Liver (tissue), 3 donors: ENCODE data around the gene MBOAT1.

Experiments
- EGR1 ChIP-seq, 2 donors: IDR thresholded peaks; 2 replicates each; pipeline ENCODE4 v1.6.1; 2016 to 2018; ENCODE audit warnings: antibody characterized with exemption in 2 of 2, low read depth in 2 of 2
- FOXA1 ChIP-seq: IDR thresholded peaks from 2 replicates; pipeline ENCODE4 v1.6.1; 2016; ENCODE audit warnings: antibody characterized with exemption
- FOXA2 ChIP-seq: IDR thresholded peaks from 2 replicates; pipeline ENCODE4 v1.6.1; 2016; ENCODE audit warnings: antibody characterized with exemption
- GABPA ChIP-seq, 2 donors: IDR thresholded peaks in 1 of 2; conservative IDR thresholded peaks in 1 of 2; 2 replicates each; pipeline ENCODE4 v1.6.1; 2016; ENCODE audit warnings: antibody characterized with exemption in 2 of 2, mild to moderate bottlenecking in 1 of 2, moderate library complexity in 1 of 2
- JUND ChIP-seq, 2 donors: IDR thresholded peaks; 2 replicates each; pipeline ENCODE4 v1.6.1; 2016; ENCODE audit warnings: antibody characterized with exemption in 2 of 2
- RAD21 ChIP-seq, 2 donors: IDR thresholded peaks; 2 replicates each; pipeline ENCODE4 v1.6.1; 2016; ENCODE audit warnings: antibody characterized with exemption in 2 of 2, mild to moderate bottlenecking in 2 of 2
- SP1 ChIP-seq: IDR thresholded peaks from 2 replicates; pipeline ENCODE4 v1.6.1; 2018; ENCODE audit warnings: antibody characterized with exemption, mild to moderate bottlenecking
- TAF1 ChIP-seq: conservative IDR thresholded peaks from 2 replicates; pipeline ENCODE4 v1.6.1; 2016; ENCODE audit warnings: antibody characterized with exemption, mild to moderate bottlenecking
- YY1 ChIP-seq: IDR thresholded peaks from 2 replicates; pipeline ENCODE4 v1.6.1; 2016; ENCODE audit warnings: antibody characterized with exemption, mild to moderate bottlenecking
- TF ChIP-seq, protein P1 (sequence below): fragments of 150-350 bp; IDR thresholded peaks from 2 replicates; pipeline ENCODE4 v1.5.1; 2017; ENCODE audit warnings: improper control_type of control experiment, low read depth, low read length; ENCODE audit not compliant: missing input control
- TF ChIP-seq, protein P2 (sequence below): IDR thresholded peaks from 2 replicates; pipeline ENCODE4 v1.6.1; 2016; ENCODE audit warnings: antibody characterized with exemption
- TF ChIP-seq, protein P3 (sequence below): IDR thresholded peaks from 2 replicates; pipeline ENCODE4 v1.6.1; 2016; ENCODE audit warnings: antibody characterized with exemption, mild to moderate bottlenecking
- TF ChIP-seq, protein P4 (sequence below): IDR thresholded peaks from 2 replicates; pipeline ENCODE4 v1.6.1; 2016; ENCODE audit warnings: antibody characterized with exemption
- donor health status: healthy.
- donor health status: healthy.

DNA sequence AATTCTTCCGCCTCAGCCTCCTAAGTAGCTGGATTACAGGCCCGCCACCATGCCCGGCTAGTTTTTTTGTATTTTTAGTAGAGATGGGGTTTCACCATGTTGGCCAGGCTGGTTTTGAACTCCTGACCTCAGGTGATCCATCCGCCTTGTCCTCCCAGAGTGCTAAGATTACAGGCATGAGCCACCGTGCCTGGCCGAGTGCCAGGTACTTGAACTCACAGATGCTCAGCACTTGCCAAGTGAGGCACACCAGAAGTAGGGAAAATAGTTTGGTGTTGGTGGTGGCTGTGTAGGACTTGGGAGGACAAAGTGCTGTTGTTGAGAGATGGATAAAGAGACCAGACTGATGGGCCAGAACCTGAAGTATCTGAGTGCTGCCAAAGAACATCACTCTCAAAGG is 40.0 kb upstream of the MBOAT1 start:
- no peak for TF ChIP-seq YY1
- TF ChIP-seq, protein P1, sequence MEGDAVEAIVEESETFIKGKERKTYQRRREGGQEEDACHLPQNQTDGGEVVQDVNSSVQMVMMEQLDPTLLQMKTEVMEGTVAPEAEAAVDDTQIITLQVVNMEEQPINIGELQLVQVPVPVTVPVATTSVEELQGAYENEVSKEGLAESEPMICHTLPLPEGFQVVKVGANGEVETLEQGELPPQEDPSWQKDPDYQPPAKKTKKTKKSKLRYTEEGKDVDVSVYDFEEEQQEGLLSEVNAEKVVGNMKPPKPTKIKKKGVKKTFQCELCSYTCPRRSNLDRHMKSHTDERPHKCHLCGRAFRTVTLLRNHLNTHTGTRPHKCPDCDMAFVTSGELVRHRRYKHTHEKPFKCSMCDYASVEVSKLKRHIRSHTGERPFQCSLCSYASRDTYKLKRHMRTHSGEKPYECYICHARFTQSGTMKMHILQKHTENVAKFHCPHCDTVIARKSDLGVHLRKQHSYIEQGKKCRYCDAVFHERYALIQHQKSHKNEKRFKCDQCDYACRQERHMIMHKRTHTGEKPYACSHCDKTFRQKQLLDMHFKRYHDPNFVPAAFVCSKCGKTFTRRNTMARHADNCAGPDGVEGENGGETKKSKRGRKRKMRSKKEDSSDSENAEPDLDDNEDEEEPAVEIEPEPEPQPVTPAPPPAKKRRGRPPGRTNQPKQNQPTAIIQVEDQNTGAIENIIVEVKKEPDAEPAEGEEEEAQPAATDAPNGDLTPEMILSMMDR: no peak
- no peak for TF ChIP-seq FOXA2
- TF ChIP-seq EGR1 (IDR thresholded peaks at IDR 0.05; ENCODE audit: low read depth in 2 of 2): no peak
- TF ChIP-seq RAD21 (IDR thresholded peaks at IDR 0.05): no peak
- TF ChIP-seq, protein P2, sequence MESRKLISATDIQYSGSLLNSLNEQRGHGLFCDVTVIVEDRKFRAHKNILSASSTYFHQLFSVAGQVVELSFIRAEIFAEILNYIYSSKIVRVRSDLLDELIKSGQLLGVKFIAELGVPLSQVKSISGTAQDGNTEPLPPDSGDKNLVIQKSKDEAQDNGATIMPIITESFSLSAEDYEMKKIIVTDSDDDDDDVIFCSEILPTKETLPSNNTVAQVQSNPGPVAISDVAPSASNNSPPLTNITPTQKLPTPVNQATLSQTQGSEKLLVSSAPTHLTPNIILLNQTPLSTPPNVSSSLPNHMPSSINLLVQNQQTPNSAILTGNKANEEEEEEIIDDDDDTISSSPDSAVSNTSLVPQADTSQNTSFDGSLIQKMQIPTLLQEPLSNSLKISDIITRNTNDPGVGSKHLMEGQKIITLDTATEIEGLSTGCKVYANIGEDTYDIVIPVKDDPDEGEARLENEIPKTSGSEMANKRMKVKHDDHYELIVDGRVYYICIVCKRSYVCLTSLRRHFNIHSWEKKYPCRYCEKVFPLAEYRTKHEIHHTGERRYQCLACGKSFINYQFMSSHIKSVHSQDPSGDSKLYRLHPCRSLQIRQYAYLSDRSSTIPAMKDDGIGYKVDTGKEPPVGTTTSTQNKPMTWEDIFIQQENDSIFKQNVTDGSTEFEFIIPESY: no peak
- no peak for TF ChIP-seq TAF1
- no peak for TF ChIP-seq JUND (IDR thresholded peaks at IDR 0.05)
- no peak for TF ChIP-seq SP1
- TF ChIP-seq, protein P3, sequence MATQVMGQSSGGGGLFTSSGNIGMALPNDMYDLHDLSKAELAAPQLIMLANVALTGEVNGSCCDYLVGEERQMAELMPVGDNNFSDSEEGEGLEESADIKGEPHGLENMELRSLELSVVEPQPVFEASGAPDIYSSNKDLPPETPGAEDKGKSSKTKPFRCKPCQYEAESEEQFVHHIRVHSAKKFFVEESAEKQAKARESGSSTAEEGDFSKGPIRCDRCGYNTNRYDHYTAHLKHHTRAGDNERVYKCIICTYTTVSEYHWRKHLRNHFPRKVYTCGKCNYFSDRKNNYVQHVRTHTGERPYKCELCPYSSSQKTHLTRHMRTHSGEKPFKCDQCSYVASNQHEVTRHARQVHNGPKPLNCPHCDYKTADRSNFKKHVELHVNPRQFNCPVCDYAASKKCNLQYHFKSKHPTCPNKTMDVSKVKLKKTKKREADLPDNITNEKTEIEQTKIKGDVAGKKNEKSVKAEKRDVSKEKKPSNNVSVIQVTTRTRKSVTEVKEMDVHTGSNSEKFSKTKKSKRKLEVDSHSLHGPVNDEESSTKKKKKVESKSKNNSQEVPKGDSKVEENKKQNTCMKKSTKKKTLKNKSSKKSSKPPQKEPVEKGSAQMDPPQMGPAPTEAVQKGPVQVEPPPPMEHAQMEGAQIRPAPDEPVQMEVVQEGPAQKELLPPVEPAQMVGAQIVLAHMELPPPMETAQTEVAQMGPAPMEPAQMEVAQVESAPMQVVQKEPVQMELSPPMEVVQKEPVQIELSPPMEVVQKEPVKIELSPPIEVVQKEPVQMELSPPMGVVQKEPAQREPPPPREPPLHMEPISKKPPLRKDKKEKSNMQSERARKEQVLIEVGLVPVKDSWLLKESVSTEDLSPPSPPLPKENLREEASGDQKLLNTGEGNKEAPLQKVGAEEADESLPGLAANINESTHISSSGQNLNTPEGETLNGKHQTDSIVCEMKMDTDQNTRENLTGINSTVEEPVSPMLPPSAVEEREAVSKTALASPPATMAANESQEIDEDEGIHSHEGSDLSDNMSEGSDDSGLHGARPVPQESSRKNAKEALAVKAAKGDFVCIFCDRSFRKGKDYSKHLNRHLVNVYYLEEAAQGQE: no peak
- TF ChIP-seq FOXA1: no peak
- TF ChIP-seq GABPA (IDR thresholded peaks at IDR 0.05 in 1 of 2, conservative IDR thresholded peaks at IDR 0.05 in 1 of 2): no peak
- TF ChIP-seq, protein P4, sequence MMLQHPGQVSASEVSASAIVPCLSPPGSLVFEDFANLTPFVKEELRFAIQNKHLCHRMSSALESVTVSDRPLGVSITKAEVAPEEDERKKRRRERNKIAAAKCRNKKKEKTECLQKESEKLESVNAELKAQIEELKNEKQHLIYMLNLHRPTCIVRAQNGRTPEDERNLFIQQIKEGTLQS: no peak
